Transverse colon (tissue), 4 donors: ENCODE data around the gene YAP1. TPM values are rescaled to one million over a fixed set of nuclear protein-coding genes. Genes with fewer than 3 reads are reported as not detected.

Source experiments
- DNase-seq: peaks from one replicate; pipeline ENCODE4 v3.0.0-alpha.2; 2019
- H3K27ac ChIP-seq, 4 donors: fragments of 200-600 bp; sonication (generic); 2 replicates each; pipeline ENCODE4 v1.5.1; 2016 to 2018; ENCODE audit warnings: inconsistent platforms in 4 of 4
- H3K27me3 ChIP-seq: fragments of 200-600 bp; sonication (generic); 2 replicates; pipeline ENCODE4 v1.5.1; 2017; ENCODE audit warnings: inconsistent platforms
- H3K36me3 ChIP-seq, 4 donors: fragments of 200-600 bp; sonication (generic); 2 replicates each; pipeline ENCODE4 v1.5.1; 2017 to 2019; ENCODE audit warnings: inconsistent platforms in 4 of 4
- H3K4me1 ChIP-seq, 4 donors: fragments of 200-600 bp; sonication (generic); 2 replicates each; pipeline ENCODE4 v1.5.1; 2017 to 2020; ENCODE audit warnings: inconsistent platforms in 4 of 4
- H3K4me3 ChIP-seq, 4 donors: fragments of 200-600 bp; sonication (generic); 1 replicate in 1 of 4; 2 replicates in 3 of 4; pipeline versions ENCODE4 v1.5.1 to v1.6.1; 2017 to 2019; ENCODE audit warnings: inconsistent platforms in 4 of 4
- H3K9me3 ChIP-seq, 2 donors: fragments of 200-600 bp; sonication (generic); 2 replicates each; pipeline ENCODE4 v1.5.1; 2017 to 2019; ENCODE audit warnings: inconsistent platforms in 2 of 2
- EP300 ChIP-seq: sonication (generic); formaldehyde crosslinking; IDR thresholded peaks from one replicate; pipeline ENCODE4 v1.6.1; 2017; ENCODE audit warnings: antibody characterized with exemption, low read depth
- POLR2A ChIP-seq: fragments of 450-650 bp; IDR thresholded peaks from one replicate; pipeline ENCODE4 v1.6.1; 2016; ENCODE audit warnings: antibody characterized with exemption, mild to moderate bottlenecking, moderate library complexity
- POLR2AphosphoS5 ChIP-seq, 3 donors: sonication (generic); formaldehyde crosslinking; IDR thresholded peaks; one replicate each; pipeline ENCODE4 v1.6.1; 2016; ENCODE audit warnings: antibody characterized with exemption in 3 of 3
- WGBS, 2 donors: methylation state at CpG; one replicate each; pipeline ENCODE4 v1.1.5; 2018; ENCODE audit warnings: low coverage in 1 of 2; 5-methylcytosine and 5-hydroxymethylcytosine counted together
- in situ Hi-C, 4 donors: fragments of 200-750 bp; cut with MboI; loops; one replicate each; pipeline versions ENCODE4 v1.15.0 to v1.15.1; 2017; ENCODE audit warnings: low sequenced_read_pairs in 3 of 4, low pct_ligation_motif_present in 1 of 4, low pct_unique_long_range_greater_than_20kb in 1 of 4
- intact Hi-C: fragments of 100-400 bp; cut with DNase I; formaldehyde crosslinking; loops from one replicate; pipeline ENCODE4 v1.15.1; 2023; ENCODE audit warnings: low total_unique reads
- total RNA-seq, 4 donors: library from RNA; depleted of rRNA; stranded (reverse); fragments of >200 nt; gene quantifications; one replicate each; pipeline ENCODE4 v1.1.0, GENCODE V29; 2016
- TF ChIP-seq, protein P1 (sequence below), 5 experiments: fragments of 200-600 bp in 3 of 5; fragments of 450-650 bp in 2 of 5; sonication (generic) in 3 of 5; IDR thresholded peaks; 1 replicate in 2 of 5; 2 replicates in 3 of 5; pipeline ENCODE4 v1.5.1; 2016 to 2017; ENCODE audit warnings: antibody characterized with exemption in 5 of 5, inconsistent platforms in 3 of 5, mild to moderate bottlenecking in 2 of 5, moderate library complexity in 1 of 5

The YAP1 gene
- total RNA-seq, 4 donors from 2014 or later: 90.5 to 163 (median 105) TPM

- H3K9me3 ChIP-seq: no peaks in the 10 kb centered on the region
- H3K27ac ChIP-seq: no peak overlapping the region
- no peaks in the 10 kb centered on the region for H3K4me1 ChIP-seq
- intact Hi-C loops: no loop called here
- TF ChIP-seq POLR2A: no peak
- TF ChIP-seq, protein P1, sequence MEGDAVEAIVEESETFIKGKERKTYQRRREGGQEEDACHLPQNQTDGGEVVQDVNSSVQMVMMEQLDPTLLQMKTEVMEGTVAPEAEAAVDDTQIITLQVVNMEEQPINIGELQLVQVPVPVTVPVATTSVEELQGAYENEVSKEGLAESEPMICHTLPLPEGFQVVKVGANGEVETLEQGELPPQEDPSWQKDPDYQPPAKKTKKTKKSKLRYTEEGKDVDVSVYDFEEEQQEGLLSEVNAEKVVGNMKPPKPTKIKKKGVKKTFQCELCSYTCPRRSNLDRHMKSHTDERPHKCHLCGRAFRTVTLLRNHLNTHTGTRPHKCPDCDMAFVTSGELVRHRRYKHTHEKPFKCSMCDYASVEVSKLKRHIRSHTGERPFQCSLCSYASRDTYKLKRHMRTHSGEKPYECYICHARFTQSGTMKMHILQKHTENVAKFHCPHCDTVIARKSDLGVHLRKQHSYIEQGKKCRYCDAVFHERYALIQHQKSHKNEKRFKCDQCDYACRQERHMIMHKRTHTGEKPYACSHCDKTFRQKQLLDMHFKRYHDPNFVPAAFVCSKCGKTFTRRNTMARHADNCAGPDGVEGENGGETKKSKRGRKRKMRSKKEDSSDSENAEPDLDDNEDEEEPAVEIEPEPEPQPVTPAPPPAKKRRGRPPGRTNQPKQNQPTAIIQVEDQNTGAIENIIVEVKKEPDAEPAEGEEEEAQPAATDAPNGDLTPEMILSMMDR (IDR thresholded peaks at IDR 0.05): no peak
- no peak for TF ChIP-seq POLR2AphosphoS5 (IDR thresholded peaks at IDR 0.05)
- no peak for TF ChIP-seq EP300
- in situ Hi-C loops: loop anchor here in 1 of 4 donors (25.0 kb wide), 1 partner anchor 606 kb away; no protein-coding TSS in a partner anchor
- DNase-seq: no peak
- H3K27me3 ChIP-seq: no peaks in the 10 kb centered on the region
- no peaks in the 10 kb centered on the region for H3K36me3 ChIP-seq
- 87 to 91% methylated on average over 7 of the region's 7 CpGs for WGBS, 2 donors
- H3K4me3 ChIP-seq: no peak overlapping the region
These were observed 28.9 kb upstream of the YAP1 start for GRCh38 chr11:102081313-102081712.

GRCh38 chr11:102085864-102086551, 24.2 kb upstream of the YAP1 start:
- WGBS, 2 donors: 72 to 86% methylated on average over 5 to 7 of the region's 7 CpGs
- in situ Hi-C loops (loop anchor here in 1 of 4 donors (25.0 kb wide), 1 partner anchor 601 kb away; no protein-coding TSS in a partner anchor), intact Hi-C loops (no loop called here)
- no peaks in the 10 kb centered on the region for H3K36me3 ChIP-seq
- no peaks in the 10 kb centered on the region for H3K9me3 ChIP-seq
- no peak for DNase-seq
- H3K4me1 ChIP-seq: no peaks in the 10 kb centered on the region
- no peak overlapping the region for H3K4me3 ChIP-seq
- H3K27ac ChIP-seq: no peak overlapping the region
- no peak for TF ChIP-seq EP300
- TF ChIP-seq POLR2AphosphoS5 (IDR thresholded peaks at IDR 0.05): no peak
- TF ChIP-seq, protein P1 (IDR thresholded peaks at IDR 0.05): no peak
- TF ChIP-seq POLR2A: no peak
- H3K27me3 ChIP-seq: no peaks in the 10 kb centered on the region

DNA sequence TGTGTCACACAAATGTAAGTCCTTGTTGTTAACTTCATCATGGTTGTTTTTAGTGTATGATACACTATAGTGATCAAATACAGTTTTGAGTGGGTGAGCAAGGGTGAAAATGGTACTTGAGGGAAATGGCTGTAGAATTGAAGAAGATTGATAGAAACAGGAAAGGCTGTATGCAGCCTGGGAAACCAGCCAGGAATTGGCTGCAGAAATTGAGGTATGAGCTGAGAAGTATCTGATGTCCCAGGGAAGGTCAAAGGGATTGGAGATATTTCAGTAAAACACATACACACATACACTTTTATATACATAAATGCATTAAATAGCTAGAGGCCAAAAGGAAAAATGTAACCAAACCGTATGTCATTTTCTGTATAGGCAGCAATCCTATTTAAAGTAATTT, 13.1 kb upstream of the YAP1 start:
- Histone ChIP-seq H3K36me3 (no peaks in the 10 kb centered on the region), H3K27me3 (no peaks in the 10 kb centered on the region), H3K4me3 (no peak overlapping the region), H3K27ac (no peak overlapping the region), H3K9me3 (no peaks in the 10 kb centered on the region), H3K4me1 (no peaks in the 10 kb centered on the region)
- DNase-seq: no peak
- WGBS, 2 donors: 82 to 89% methylated on average over 1 of the region's 1 CpG
- intact Hi-C loops (no loop called here), in situ Hi-C loops (loop anchor here in 1 of 4 donors (25.0 kb wide), 1 partner anchor 590 kb away; no protein-coding TSS in a partner anchor)
- TF ChIP-seq POLR2A: no peak
- no peak for TF ChIP-seq POLR2AphosphoS5 (IDR thresholded peaks at IDR 0.05)
- TF ChIP-seq, protein P1 (IDR thresholded peaks at IDR 0.05): no peak
- no peak for TF ChIP-seq EP300

DNA sequence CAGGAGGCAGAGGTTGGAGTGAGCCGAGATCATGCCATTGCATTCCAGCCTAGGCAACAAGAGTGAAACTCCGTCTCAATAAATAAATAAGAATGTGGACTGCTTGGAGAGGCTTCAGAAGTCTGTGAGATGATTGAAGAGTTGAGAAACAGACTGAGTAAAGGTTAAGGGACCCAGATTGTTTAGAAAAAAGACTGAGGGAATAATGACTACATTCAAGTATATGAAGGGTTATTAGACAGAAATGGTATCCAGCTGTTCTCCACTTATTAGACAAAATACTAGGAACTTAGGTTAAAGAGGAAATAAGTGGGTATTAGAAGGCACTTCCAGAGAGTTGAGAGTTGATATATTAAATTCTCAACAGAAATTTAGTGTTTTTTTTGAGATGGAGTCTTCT, 10.5 kb upstream of the YAP1 start:
- intact Hi-C loops: no loop called here
- no peak for DNase-seq
- WGBS, 2 donors: 93 to 95% methylated on average over 2 of the region's 2 CpGs

More for the DNA sequence above, 10.5 kb upstream of the YAP1 start:
- no peaks in the 10 kb centered on the region for H3K9me3 ChIP-seq
- no peak overlapping the region for H3K27ac ChIP-seq
- H3K4me1 ChIP-seq: no peaks in the 10 kb centered on the region
- in situ Hi-C loops: loop anchor here in 3 of 4 donors (10.0 to 25.0 kb wide), 3 partner anchors 163 to 588 kb away; no protein-coding TSS in a partner anchor
- no peaks in the 10 kb centered on the region for H3K27me3 ChIP-seq
- TF ChIP-seq EP300 (no peak), POLR2AphosphoS5 (IDR thresholded peaks at IDR 0.05) (no peak), POLR2A (no peak)
- TF ChIP-seq, protein P1 (IDR thresholded peaks at IDR 0.05): no peak
- H3K36me3 ChIP-seq: no peaks in the 10 kb centered on the region
- no peak overlapping the region for H3K4me3 ChIP-seq
